NCI-H2227 treated with DMSO at 0.1 percent for 48 hours (cell line): Measurements from ENCODE around the gene NEUROD4.

Experiments
- DNase-seq: peaks from one replicate; lab custom pipeline; 2025; lab: John Stamatoyannopoulos, UW

The NEUROD4 gene

DNA sequence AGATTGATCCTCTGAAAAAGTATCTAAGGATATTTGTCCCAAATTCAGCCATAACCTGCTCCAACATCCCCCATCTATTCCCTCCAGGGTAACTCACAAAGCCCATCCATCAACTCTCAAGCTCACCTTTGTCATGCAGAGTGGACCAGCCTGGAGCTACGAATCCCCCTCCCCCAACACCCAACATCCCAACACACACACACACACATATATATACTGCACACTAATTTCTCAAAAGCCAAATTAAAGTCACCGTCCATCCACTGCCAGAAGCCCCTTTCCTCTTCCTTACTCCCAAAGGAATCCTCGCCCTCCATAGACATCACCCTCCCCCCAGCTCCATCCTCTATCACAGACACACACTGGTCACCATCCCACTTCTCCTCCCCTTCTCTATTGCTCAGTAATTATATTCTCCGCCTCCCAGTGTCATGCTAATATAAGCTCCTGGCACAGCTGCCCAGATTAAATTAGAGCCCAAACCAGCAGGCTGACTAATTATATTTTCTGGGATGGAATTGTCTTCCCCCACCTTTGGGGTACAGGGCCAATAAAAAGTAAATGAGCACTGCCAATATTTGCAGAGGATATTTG, 21.7 kb upstream of the NEUROD4 start:
- DNase-seq, result no peak

DNA sequence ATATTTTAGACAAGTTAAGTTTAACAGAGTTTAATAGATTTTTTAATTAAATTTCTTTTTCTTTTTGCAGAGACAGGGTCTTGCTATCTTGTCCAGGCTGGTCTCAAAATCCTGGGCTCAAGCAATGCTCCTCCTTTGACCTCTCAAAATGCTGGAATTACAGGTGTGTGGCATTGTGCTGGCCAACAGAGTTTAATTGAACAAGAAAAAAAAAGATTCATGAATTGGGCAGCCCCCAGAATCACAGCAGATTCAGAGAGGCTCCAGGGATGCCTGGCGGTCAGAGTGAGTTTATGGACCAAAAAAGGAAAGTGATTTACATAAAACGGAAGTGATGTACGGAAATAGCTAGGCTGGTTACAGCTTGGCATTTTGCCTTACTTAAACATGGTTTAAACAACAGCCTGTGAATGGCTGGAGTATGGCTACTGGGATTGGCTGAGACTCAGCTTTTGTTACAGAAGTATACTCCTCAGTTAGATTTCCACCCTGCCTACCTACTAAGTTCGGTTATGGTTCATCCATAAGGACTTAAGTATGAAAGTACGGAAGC, 20.7 kb upstream of the NEUROD4 start:
- DNase-seq, result no peak

DNA sequence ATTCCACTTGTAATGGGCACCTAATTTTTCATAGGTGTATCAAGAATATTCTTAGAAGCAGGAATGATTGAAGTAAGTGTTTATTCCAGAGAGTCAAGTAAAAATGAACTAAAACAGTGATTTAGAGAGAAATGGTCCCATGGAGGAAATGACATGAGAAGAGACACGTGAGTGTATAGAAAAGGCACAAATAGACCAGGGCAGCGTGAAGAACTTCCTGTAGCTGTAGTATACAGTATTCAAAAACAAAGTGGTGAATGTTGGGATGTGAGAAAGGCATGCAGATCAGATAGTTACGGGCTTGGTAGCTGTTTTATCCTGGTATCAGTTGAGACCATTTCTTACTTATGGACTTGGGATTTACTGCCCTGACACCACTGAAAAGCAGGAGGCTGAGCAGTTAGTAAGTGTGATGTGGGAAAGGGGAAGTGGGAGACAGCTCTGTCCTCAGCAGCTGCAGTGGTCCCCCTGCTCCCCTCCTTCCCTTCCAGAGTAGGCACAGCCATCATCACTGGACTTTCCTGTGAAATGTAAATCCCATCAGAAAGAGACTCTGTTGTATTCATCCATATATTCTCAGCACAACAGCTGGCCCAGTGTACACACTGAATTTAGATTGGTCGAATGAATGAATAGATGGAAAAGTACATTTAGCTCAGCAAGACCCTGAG, 18.4 kb upstream of the NEUROD4 start:
- no peak for DNase-seq

DNA sequence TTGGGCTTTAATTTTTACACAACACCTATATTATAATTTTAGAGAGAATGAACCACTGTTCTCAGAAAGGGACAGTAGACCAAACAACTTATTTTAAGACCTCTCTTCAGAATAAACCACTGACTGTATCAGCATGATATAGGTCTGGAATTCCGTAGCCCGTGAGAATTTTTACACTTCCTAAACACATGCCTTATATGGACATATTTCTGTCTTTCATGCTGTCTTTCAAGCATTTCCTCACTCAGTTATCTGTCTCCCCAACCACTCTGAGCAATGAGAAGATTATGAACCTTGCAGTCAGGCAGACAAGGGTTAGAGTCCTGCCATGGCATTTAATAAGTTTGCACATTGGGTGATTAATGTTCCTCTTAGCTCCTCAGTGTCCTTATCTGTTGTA, 17.4 kb upstream of the NEUROD4 start:
- no peak for DNase-seq

DNA sequence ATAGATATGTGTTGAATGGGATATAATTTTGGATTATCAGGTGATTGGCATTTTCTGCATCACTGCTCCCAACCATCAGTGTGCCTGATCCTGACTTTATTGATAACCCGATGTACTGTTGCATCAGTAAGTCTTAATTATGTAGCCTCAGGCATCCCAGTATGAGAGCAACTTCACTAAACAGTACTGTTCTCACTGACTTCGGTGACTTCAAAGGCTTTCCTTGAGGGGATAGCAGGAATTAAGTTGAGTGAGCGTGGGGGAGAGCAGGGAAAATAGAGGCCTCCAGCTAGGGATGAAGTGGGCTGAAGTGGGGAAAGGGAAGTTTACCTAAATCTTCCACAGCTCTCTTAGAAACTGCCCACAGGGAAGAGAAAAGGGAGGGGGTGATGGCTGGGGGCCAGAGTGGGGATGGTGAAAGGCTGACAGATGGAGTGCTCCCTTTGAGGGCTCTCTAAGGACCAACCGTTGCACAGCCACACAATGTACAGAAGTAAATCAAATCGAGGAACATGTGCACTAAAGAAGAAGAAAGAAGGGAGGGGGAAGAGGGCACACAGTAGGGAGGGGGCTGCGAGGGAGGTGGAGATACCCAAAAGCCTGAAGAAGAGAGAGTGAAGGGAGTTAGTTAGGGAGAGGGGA, 10.7 kb upstream of the NEUROD4 start:
- DNase-seq, result no peak

DNA sequence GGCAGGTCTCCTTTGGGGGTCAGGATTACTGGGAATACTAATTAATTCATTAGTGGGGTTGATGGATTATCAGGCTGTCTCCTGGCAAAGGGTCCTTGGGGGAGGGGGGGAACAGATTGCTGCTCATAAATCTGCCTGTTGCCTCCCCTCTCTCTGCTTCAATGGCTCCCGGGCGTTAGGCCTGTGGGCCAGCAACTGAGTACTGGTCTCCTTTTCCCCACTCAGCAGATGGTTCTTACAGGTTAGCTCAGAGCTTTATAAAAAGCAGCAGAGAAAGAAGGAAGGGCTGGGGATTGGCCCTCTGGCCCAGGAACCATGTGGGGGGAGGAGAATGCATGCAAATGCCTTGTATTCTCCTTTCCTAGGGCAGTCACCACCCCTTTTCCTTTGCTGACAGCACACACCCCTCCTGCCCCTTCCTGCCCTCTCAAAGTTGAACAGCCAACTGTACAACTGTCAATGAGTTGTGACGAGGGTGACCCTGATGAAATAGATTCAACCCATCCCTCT, 2.3 kb upstream of the NEUROD4 start:
- no peak for DNase-seq

DNA sequence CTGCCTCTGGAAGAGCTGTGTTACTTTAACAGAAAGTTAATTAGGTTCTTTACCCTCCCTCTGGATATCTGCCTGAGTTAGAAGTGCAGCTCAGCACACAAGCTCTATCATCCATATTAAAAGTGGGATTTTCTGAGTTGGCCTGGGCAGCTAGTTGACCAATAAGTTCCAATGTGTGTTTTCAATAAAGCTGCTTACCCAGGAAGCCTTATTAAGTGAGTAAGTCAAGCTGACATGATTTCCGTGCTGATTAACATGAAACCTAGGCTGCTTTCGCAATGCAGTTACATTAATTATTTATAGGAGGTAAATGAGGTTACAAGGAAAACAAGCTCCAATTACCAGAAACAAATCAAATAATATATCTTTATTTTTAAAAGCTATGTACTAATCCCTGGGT, 4.8 kb downstream of the NEUROD4 start:
- DNase-seq, result no peak

DNA sequence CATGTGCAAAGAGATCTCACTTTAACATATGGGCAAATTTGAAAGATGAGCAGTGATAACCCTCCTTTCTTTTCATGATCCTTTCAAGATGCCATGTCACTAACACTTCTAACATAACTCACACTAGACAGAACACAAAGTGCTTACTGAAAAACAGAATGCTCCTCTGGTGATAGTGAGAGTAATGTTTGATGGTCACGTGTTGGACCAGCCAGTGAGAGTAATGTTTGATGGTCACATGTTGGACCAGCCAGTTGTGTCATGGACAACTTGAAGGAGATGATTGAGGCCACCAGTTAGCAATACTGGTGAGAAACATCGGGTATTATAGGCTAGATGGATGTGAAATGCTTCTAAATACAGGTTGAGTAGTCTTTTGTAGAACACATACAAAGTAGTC, 5.7 kb downstream of the NEUROD4 start:
- no peak for DNase-seq

DNA sequence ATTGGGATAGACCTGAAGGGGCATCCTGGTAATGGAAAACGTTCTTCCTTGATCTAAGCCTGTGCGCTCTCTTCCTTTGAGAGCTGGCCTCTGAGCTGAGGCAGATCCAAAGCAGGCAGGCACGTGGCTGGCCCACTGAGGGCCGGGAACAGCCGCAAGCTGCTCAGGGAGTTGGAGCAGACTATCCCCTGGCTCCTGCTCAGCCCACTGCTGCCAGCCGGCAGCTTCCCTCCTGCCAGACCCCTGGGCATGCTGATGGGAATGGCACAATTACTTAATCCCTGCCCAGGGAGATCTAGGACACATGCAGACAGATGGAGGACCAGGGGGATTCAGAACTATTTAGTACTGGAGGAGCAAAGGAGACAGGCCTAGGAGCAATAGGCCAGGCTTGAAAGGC, 14.4 kb downstream of the NEUROD4 start:
- DNase-seq, result no peak

DNA sequence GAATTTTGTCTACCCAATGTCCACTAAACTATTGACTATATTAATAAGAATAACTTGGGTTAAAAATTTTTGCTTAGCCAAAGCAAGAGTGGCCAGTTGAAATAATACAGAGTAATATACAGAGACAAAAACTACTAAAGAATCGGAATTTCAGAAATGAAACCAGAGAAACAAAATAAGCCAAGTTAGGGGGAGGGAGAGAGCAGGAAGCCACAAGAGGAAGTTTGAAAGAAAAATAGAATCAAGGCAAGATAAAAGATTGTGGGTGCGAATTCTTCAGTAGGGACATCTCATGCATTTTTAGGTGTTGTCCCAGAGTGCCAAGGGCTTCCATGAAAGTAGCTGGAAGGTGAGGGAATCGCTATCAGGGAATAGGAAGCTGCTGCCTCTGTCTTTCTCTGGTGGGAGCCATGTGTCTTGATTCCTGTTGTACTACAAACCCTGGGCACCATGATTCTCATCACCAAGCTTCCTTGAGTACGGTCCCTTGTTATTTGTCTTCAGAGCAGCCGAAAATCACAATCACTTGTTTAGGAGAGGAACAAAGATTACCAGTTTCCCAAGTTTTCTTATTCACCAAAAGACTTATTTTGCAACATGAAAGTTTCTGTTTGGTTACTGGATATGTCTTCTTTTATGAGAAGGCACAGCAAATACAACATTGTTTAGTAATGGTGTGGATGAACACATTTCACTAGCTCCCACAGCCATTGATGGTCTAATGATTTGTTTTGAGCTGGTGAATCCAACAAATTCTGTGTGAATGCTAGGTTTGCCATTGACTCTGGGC, 16.7 kb downstream of the NEUROD4 start:
- DNase-seq, result no peak

DNA sequence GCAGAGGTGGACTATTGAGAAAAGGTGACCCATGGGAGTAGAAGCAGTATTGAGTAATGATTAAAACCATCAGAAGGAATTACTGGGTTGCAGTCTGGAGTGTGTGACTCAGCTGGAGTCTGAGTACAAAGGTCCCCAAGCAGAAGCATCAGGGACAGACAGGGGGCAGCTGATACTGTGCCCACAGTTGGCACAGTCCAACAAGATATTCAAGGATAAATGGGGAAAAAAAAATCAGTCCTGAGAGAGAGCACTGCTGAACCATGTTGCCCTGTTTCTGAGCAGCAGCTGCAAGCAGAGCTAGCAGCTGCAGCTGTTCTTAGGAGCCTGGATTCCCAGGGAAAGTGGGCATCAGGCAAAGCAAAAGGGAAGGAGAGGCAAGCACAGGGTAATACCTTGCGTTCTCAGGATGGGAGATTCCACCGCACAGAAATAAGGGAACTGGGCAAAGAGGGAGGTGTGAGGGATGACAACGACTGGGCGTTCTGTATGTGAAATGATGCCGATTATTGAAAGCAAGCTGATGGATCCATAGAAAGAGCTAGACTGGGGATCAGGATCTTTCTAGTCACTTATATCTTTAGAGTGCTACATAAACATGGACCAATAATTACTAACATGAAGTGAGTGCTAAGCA, 17.7 kb downstream of the NEUROD4 start:
- no peak for DNase-seq

DNA sequence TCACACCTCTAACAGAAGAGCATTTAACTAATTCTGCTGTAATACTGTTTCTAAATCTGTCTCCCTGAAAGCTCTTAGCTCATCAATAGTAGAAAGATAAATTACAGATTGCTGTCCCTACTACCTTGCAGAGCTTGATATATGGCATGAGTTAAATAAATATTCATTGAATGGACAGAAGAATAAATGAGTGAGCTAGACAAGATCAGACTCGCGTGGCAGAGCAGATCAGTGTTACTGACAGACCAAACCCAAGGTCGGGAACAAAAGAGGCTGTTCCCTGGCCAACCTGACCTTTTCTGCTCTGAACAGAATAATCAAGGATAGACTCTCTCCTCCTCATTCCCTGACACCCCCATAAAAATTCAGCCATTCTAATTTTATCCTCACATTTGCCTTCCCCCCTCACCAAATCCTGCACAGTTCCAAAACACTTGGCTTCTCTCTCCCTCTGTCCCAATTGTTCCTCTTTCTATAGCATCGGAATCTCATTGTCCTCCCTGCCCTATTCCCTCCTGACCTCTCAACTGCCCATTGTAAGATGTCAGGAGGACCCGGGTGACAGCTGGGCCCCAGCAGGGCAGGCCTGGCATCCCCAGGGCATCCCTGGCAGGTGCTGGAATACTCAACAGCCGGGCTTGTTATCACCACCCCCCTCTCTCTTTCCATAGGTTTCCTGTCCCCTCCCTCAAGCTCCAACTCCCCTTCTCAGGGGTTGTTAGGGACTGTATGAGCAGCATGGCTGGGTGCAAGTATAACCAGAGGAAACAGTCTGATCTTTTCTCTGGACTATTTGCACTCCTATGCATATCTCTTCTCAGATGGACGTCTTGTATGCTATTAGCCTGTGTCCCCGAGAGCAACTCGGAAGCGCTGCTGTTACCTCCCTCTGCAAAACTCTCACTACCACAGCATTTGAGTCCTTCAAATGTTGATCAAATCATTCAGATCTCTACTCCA, 19.9 kb downstream of the NEUROD4 start:
- no peak for DNase-seq

DNA sequence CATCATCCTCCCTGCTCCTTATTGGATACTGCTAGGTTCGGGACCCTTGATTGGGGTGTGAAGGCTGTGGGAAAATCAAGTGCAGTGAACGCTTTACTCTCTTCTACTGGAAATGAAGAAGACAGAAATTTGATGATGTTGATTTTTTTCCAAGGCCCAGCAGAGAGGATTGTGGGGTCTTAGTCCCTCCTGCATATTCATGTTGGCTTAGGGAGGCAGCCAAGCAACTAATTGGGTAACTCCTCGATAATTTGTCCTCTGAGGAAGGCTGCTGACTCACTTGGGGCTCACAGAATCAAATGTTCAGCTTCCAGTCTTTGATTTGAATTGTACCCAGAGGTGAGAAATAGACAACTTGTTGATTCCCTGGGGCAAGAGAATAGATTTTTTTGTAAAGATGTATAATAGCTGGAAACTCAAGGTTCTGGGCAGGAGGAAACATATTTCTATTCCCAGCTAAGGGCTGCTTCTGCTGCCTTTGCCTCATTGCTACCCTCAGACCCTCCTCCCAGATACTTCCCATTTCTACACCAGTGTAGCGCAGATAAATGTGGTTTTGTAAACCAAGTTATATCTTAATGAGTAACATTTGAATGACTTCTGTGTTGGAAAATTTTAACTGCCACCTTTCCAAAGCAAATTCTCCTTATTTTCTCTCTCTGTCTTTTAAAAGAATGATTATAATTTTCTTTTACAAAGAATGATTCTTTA, 21.7 kb downstream of the NEUROD4 start:
- DNase-seq, result no peak

DNA sequence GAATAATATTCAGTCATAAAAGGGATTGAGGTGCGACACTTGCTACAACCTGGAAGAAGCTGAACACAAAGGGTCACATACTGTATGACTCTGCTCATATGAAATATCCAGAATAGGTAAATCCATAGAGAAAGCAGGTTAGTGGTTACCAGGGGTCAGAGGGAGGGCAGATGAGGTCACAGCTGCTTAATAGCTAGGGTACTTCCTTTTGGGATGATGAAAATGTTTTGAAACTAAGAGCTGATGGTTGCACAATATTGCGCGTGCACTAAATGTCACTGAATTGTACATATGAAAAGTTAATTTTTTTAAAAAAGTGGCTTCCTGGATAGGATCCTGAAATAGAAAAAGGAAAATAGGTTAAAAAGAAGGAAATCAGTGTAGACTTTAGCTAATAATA, 23.8 kb downstream of the NEUROD4 start:
- DNase-seq, result no peak

DNA sequence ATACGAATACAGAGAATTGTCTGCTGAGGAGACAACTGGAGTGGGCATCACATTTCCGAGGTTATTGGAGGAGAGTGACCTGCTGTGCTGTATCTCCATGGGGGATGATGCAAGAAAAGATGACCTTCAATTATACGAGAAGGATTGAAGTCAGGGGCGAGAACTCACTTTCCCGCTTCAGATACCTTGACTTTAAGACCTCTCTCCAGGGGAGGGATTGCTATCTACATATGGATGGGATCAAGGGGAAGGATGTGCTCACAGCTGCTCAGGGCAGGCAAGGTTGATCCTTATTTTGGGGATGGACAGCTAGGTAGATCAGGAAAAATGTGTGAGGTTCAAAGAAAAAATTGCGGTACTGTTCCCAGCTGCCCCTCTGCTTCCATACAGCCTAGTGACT, 24.4 kb downstream of the NEUROD4 start:
- DNase-seq, result no peak

DNA sequence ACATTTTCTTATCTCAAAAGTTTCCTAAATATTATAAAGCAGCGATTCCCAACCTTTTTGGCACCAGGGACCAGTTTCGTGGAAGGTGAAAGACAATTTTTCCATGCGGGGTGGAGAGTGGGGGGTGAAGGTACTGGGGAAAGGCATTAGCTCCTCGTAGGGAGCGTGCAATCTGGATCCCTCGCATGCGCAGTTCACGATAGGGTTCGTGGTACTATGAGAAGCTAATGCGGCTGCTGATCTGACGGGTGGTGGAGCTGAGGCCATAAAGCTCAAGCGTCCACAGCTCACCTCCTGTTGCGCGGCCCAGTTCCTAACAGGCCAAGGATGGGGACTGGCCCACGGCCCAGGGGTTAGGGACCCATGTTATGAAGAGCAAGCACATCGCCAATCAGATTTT, 29.9 kb downstream of the NEUROD4 start:
- DNase-seq, result no peak

DNA sequence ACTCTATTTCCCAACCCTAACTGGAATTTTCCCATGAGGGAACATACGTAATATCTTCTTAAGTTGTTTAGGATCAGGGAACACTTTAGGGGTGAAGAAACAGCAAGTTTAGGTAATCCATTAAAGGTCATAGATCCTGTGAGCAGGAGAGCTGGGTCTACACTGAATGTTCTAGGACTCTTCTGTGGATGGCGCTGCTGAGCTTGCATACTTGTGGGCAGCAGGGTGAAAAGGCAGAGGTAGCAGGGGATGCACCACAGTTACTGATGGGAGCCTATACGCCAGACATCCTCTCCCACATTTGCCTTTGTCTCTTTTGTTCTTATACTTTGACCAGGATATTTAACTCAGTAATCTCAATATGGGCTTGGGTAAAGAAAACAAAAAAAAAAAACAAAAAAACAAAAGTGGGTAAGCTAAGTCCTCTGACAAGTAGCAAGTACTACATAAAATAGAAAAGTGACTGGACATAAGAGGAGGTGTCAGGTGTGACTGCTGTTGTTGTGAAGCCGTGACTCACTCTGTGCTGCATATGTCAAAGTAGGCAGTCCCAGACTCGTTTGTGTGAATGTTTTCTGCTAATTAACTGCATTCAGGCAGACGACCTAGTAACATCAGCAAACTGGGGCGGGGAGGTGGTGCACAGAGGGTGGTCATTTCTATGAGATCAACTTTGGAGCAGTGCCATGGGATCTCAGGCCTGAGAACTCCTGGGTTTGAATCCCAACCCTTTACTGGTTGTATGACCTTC, 31.6 kb downstream of the NEUROD4 start:
- no peak for DNase-seq

DNA sequence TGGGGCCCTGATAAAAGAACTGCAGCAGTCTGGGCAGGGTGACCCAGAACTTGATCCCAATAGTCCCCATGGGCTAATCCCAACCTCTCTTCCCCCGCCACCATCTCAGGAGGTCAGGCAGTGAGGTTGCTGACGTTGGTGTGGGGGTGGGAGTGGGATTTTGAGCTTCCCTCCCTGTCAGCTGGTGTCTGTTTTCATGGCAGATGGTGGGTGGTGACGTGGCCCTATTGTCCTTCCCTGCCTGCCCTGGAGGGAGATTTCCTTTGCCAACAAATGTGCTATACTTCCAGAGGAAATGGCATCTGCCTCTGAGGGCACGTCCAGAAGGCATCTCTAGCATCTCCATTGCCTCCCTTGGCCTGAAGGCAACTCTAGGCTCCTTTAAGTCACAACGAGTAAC, 37.7 kb downstream of the NEUROD4 start:
- no peak for DNase-seq

DNA sequence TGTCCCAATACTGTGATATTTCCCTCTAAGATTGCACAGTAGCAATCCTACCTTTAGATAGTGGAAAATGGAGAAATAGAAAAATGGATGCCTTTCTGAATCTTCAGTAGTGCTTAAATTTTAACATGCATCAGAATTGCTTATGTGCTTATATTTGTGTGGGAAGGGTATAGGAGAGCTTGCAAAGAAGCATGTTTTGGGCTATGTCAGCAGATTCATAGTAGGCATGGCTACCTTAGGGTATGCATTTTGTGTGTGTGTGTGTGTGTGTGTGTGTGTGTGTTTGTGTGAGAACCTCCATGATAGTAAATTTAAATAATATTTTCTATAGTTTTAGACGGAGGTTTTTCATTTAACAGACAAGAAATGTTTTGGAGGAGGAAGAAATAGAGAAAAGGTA, 38.3 kb downstream of the NEUROD4 start:
- DNase-seq, result no peak
